ENCODE data around the gene PLEKHM3. TPM values are rescaled to one million over a fixed set of nuclear protein-coding genes. Genes with fewer than 3 reads are reported as not detected.

The PLEKHM3 gene
- total RNA-seq, 1 donor = 13.8 TPM

DNA sequence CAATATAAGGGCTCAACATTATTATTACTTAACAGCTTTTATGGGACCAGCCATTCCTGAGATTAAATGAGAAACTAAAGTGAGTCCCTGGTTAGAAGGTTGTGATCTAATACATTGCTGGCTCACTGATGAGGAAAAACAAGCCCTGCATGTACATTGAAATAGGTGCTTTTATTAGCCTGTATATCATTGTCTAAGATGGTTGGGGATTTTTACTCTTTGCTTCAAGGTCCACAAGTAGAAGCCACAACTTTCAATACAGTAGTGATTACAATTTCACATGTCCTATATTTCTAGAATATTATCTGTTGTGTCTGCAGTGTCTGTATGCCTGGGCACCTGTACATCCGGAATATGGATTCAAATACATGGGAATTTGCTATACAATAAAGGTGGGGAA, 151.5 kb downstream of the PLEKHM3 start:
- no peak overlapping the region for H3K4me3 ChIP-seq (ENCODE audit: low read depth, low read length)
- TF ChIP-seq, protein P1, sequence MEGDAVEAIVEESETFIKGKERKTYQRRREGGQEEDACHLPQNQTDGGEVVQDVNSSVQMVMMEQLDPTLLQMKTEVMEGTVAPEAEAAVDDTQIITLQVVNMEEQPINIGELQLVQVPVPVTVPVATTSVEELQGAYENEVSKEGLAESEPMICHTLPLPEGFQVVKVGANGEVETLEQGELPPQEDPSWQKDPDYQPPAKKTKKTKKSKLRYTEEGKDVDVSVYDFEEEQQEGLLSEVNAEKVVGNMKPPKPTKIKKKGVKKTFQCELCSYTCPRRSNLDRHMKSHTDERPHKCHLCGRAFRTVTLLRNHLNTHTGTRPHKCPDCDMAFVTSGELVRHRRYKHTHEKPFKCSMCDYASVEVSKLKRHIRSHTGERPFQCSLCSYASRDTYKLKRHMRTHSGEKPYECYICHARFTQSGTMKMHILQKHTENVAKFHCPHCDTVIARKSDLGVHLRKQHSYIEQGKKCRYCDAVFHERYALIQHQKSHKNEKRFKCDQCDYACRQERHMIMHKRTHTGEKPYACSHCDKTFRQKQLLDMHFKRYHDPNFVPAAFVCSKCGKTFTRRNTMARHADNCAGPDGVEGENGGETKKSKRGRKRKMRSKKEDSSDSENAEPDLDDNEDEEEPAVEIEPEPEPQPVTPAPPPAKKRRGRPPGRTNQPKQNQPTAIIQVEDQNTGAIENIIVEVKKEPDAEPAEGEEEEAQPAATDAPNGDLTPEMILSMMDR (IDR thresholded peaks at IDR 0.05; ENCODE audit: insufficient read depth, low read depth, low read length) = no peak
- no peak for DNase-seq (ENCODE audit: low read depth)

DNA sequence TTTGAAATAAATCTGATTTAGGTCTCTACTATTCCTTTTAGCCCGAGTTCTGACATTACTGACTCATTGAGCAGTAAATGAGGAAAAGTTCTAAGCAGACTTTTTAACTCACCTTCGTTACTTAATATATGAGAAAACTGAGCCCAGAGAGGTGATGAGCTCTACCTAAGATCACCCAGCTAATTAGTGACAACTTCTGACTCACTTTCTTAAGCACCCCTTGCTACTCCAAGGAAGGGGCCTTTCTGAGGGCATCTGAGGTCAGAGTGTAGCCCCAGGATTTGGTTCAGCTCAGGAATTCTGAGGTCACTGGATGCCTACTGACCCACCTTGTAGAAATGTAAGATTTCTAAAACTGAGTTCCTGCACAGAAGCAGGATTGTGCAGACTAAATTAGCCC, 153.4 kb downstream of the PLEKHM3 start:
- TF ChIP-seq, protein P1 (IDR thresholded peaks at IDR 0.05; ENCODE audit: insufficient read depth, low read depth, low read length) = no peak
- DNase-seq (ENCODE audit: low read depth) = no peak
- no peak overlapping the region for H3K4me3 ChIP-seq (ENCODE audit: low read depth, low read length)

DNA sequence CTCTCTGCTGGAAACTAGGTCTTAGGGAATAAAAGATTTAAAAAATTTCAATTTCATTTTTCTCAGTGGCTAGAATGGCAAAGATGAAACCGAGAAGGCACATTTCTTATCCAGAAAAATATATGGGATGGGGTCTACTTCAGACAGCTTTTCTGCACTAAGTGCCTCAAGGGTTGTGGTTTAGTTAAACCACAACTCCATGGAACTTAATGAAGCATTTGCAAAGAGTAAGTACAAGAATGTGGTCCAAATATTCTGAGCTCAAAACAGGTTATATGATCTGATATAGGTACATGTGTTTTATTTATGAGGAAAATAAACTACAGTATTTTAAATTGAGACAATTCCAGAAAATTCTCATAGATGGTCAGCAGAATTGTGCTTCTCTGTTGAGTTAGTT, 153.8 kb downstream of the PLEKHM3 start:
- no peak overlapping the region for H3K4me3 ChIP-seq (ENCODE audit: low read depth, low read length)
- TF ChIP-seq, protein P1 (IDR thresholded peaks at IDR 0.05; ENCODE audit: insufficient read depth, low read depth, low read length) = no peak
- DNase-seq (ENCODE audit: low read depth) = no peak

DNA sequence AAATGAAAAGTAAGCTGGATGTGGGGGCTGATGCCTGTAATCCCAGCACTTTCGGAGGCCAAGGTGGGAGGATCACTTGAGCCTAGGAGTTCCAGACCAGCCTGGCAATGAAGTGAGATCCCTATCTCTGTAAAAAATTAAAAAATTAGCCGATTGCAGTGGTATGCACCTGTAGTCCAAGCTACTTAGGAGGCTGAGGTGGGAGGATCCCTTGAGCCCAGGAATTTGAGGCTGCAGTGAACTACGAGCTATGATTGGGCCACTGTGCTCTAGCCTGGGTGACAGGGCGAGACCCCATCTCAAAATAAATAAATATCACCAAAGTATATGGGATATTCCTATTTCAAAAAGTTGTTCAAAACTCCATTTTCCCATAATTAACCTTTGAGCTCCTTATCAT, 154.5 kb downstream of the PLEKHM3 start:
- no peak for DNase-seq (ENCODE audit: low read depth)
- TF ChIP-seq, protein P1 (IDR thresholded peaks at IDR 0.05; ENCODE audit: insufficient read depth, low read depth, low read length) = no peak
- no peak overlapping the region for H3K4me3 ChIP-seq (ENCODE audit: low read depth, low read length)

DNA sequence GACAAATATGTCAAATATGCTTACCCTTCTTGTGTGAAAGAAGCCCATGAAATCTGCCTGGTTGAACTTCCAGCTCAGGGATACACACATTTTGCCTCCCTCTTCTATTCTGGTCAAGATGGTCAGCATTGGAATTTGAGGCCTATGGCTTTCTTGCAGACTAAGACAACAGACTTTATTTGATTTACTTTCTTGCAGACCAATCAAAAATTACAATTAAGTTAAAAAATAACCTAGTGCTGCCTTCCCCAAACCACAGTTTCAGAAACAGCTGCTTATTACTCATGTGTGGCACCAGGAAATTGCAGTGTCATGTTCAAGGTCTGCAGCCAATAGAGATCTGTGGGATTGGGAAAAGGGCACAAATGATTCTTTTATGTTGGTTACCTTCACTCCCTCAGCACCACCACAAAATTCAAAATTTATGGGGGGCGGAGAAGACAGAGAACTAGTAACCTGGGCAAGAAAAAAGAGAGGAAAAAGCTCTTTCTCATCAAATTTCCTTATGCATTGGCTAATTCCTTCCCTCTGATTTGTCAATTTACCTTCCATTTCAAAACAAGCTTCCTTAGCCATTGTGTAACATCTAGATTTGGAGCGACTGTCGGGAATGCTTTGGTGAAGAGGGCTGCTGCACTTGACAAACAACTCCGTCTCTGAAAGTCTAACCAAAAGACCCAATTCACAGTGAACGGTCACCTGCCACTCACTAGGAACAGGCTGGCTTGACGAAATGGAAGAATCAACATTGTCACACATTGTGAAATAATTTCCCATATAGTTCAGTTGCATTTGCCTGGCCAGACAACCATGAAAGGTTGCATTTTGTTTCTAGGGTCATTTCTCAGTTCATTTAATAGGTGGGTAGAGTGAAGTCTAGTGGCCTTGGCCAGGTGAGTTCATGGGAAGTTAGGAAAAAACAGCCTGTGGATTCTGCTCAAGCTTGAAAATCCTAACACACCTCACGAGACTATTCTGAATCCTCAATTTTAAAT, 155.2 kb downstream of the PLEKHM3 start:
- DNase-seq (ENCODE audit: low read depth) = peak; percentile 56
- no peak overlapping the region for H3K4me3 ChIP-seq (ENCODE audit: low read depth, low read length)
- TF ChIP-seq, protein P1 (IDR thresholded peaks at IDR 0.05; ENCODE audit: insufficient read depth, low read depth, low read length) = no peak

DNA sequence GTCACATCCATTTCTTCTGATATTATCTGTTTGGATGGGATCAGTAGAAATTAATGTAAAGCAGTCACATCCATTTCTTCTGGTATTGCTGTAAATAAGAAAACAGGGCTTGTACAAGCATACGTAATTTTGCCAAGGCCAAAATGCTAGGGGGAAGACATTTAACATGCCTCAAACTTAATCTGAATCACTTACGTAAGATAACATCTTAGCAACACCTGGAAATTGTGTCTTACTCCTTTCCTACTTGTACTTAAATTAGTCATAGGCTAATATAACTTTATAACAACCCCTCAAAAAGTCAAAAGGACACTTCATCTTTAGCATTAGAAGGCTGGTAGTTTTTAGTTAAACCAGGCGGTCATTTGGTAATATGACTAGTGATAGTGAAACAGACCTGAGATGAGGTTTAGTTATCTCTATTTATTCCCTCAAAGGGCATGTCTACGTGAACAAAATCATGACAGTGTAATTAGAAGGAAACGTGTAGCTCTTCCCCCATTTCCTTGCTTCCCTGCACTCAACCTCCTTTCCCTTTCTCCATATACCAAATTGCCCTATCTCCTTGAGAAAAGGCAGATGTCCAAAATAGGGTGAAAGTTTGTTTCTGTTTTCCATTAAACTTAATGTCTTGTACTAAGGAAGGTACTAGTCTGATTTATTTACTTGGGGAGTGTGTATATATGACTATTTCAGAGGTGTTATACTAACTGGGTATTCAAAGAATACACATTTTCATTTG, 156.3 kb downstream of the PLEKHM3 start:
- no peak overlapping the region for H3K4me3 ChIP-seq (ENCODE audit: low read depth, low read length)
- TF ChIP-seq, protein P1 (IDR thresholded peaks at IDR 0.05; ENCODE audit: insufficient read depth, low read depth, low read length) = no peak
- DNase-seq (ENCODE audit: low read depth) = peak; percentile 19
